ENCODE results near the gene FAM76B. TPM values are rescaled to one million over a fixed set of nuclear protein-coding genes. Genes with fewer than 3 reads are reported as not detected.

Gene FAM76B
- total RNA-seq, 1 donor from 2014 or later, result 6.5 TPM

GRCh38 chr11:95805869-95806268 lies 16.3 kb upstream of the FAM76B start:
- Histone ChIP-seq H3K9me3 (replicated peaks) (no peaks in the 10 kb centered on the region), H3K4me3 (no peak overlapping the region), H3K27me3 (ENCODE audit: low read depth) (no peaks in the 10 kb centered on the region), H3K4me1 (peaks cover 6% of the 10 kb centered on the region), H3K36me3 (peaks cover 25% of the 10 kb centered on the region), H3K27ac (replicated peaks) (no peak overlapping the region)
- intact Hi-C loops (cut with micrococcal nuclease), result no loop called here
- no peak for TF ChIP-seq CTCF (IDR thresholded peaks at IDR 0.05; ENCODE audit: borderline replicate concordance)
- no peak for DNase-seq

- no peak overlapping the region for H3K27ac ChIP-seq (replicated peaks)
- H3K4me1 ChIP-seq, result peaks cover 6% of the 10 kb centered on the region
- no peaks in the 10 kb centered on the region for H3K27me3 ChIP-seq (ENCODE audit: low read depth)
- peaks cover 41% of the 10 kb centered on the region for H3K36me3 ChIP-seq
- intact Hi-C loops (cut with micrococcal nuclease), result no loop called here
- no peaks in the 10 kb centered on the region for H3K9me3 ChIP-seq (replicated peaks)
- no peak for DNase-seq
- TF ChIP-seq CTCF (IDR thresholded peaks at IDR 0.05; ENCODE audit: borderline replicate concordance), result no peak
- no peak overlapping the region for H3K4me3 ChIP-seq
These were observed 14.4 kb upstream of the FAM76B start for GRCh38 chr11:95803973-95804372.

- no peak for DNase-seq
- no peak overlapping the region for H3K27ac ChIP-seq (replicated peaks)
- H3K9me3 ChIP-seq (replicated peaks), result no peaks in the 10 kb centered on the region
- H3K36me3 ChIP-seq, result peaks cover 41% of the 10 kb centered on the region
- intact Hi-C loops (cut with micrococcal nuclease), result no loop called here
- no peak overlapping the region for H3K4me3 ChIP-seq
- H3K27me3 ChIP-seq (ENCODE audit: low read depth), result no peaks in the 10 kb centered on the region
- peaks cover 6% of the 10 kb centered on the region for H3K4me1 ChIP-seq
- no peak for TF ChIP-seq CTCF (IDR thresholded peaks at IDR 0.05; ENCODE audit: borderline replicate concordance)
These were observed 13.2 kb upstream of the FAM76B start for GRCh38 chr11:95802806-95803205.

- Histone ChIP-seq H3K27me3 (ENCODE audit: low read depth) (no peaks in the 10 kb centered on the region), H3K27ac (replicated peaks) (no peak overlapping the region), H3K4me3 (no peak overlapping the region), H3K4me1 (no peaks in the 10 kb centered on the region), H3K36me3 (peaks cover 30% of the 10 kb centered on the region), H3K9me3 (replicated peaks) (no peaks in the 10 kb centered on the region)
- intact Hi-C loops (cut with micrococcal nuclease), result no loop called here
- TF ChIP-seq CTCF (IDR thresholded peaks at IDR 0.05; ENCODE audit: borderline replicate concordance), result no peak
- no peak for DNase-seq
These were observed 10.9 kb upstream of the FAM76B start for GRCh38 chr11:95800438-95800837.

GRCh38 chr11:95799546-95799945 lies 10.0 kb upstream of the FAM76B start:
- DNase-seq, result no peak
- TF ChIP-seq CTCF (IDR thresholded peaks at IDR 0.05; ENCODE audit: borderline replicate concordance), result no peak
- Histone ChIP-seq H3K4me3 (no peak overlapping the region), H3K27ac (replicated peaks) (no peak overlapping the region), H3K4me1 (no peaks in the 10 kb centered on the region), H3K27me3 (ENCODE audit: low read depth) (no peaks in the 10 kb centered on the region), H3K9me3 (replicated peaks) (no peaks in the 10 kb centered on the region), H3K36me3 (peaks cover 30% of the 10 kb centered on the region)
- intact Hi-C loops (cut with micrococcal nuclease), result no loop called here

GRCh38 chr11:95796501-95796900 lies 6.9 kb upstream of the FAM76B start:
- DNase-seq, result no peak
- TF ChIP-seq CTCF (IDR thresholded peaks at IDR 0.05; ENCODE audit: borderline replicate concordance), result no peak
- Histone ChIP-seq H3K36me3 (peaks cover 16% of the 10 kb centered on the region), H3K4me1 (peaks cover 15% of the 10 kb centered on the region), H3K4me3 (no peak overlapping the region), H3K9me3 (replicated peaks) (no peaks in the 10 kb centered on the region), H3K27ac (replicated peaks) (no peak overlapping the region), H3K27me3 (ENCODE audit: low read depth) (no peaks in the 10 kb centered on the region)
- intact Hi-C loops (cut with micrococcal nuclease), result no loop called here
